Prostate gland (tissue), 2 donors: ENCODE data around the gene ELMO1. TPM values are rescaled to one million over a fixed set of nuclear protein-coding genes. Genes with fewer than 3 reads are reported as not detected.

ENCODE experiments used
- DNase-seq: peaks from one replicate; pipeline ENCODE4 v3.0.0-alpha.2; 2019; ENCODE audit warnings: low spot score
- H3K27ac ChIP-seq, 2 donors: fragments of 200-600 bp; sonication (generic); 2 replicates each; pipeline ENCODE4 v1.5.1; 2017 to 2019
- H3K27me3 ChIP-seq: fragments of 200-600 bp; sonication (generic); replicated peaks from 2 replicates; pipeline ENCODE4 v1.5.1; 2019; ENCODE audit not compliant: insufficient read depth
- H3K36me3 ChIP-seq, 2 donors: fragments of 200-600 bp; sonication (generic); 1 replicate in 1 of 2; 2 replicates in 1 of 2; pipeline versions ENCODE4 v1.5.1 to v1.8.1; 2017 to 2019
- H3K4me1 ChIP-seq: fragments of 200-600 bp; sonication (generic); replicated peaks from 2 replicates; pipeline ENCODE4 v1.5.1; 2019
- H3K4me3 ChIP-seq, 2 donors: fragments of 200-600 bp; sonication (generic); 2 replicates each; pipeline ENCODE4 v1.5.1; 2017 to 2019
- H3K9me3 ChIP-seq: fragments of 200-600 bp; sonication (generic); 2 replicates; pipeline ENCODE4 v1.5.1; 2017
- CTCF ChIP-seq, 4 experiments: fragments of 200-600 bp in 2 of 4; fragments of 450-650 bp in 2 of 4; sonication (generic) in 2 of 4; IDR thresholded peaks; 1 replicate in 3 of 4; 2 replicates in 1 of 4; pipeline ENCODE4 v1.5.1; 2016 to 2019; ENCODE audit warnings: antibody characterized with exemption in 4 of 4, mild to moderate bottlenecking in 2 of 4, moderate library complexity in 2 of 4
- POLR2A ChIP-seq: fragments of 450-650 bp; IDR thresholded peaks from one replicate; pipeline ENCODE4 v1.6.1; 2016; ENCODE audit warnings: antibody characterized with exemption, mild to moderate bottlenecking
- POLR2AphosphoS5 ChIP-seq: sonication (generic); formaldehyde crosslinking; IDR thresholded peaks from one replicate; pipeline ENCODE4 v1.6.1; 2017; ENCODE audit warnings: antibody characterized with exemption
- WGBS: methylation state at CpG from one replicate; pipeline ENCODE4 v1.1.5; 2018; 5-methylcytosine and 5-hydroxymethylcytosine counted together
- intact Hi-C: fragments of 100-400 bp; cut with DNase I; formaldehyde crosslinking; loops from one replicate; pipeline ENCODE4 v1.14.2; 2022
- total RNA-seq, 2 donors: library from RNA; depleted of rRNA; stranded (reverse); fragments of >200 nt; gene quantifications; one replicate each; pipeline ENCODE4 v1.1.0, GENCODE V29; 2016

Gene ELMO1
- total RNA-seq, 2 donors from 2014 or later = 6.7 to 19.3 TPM

DNA sequence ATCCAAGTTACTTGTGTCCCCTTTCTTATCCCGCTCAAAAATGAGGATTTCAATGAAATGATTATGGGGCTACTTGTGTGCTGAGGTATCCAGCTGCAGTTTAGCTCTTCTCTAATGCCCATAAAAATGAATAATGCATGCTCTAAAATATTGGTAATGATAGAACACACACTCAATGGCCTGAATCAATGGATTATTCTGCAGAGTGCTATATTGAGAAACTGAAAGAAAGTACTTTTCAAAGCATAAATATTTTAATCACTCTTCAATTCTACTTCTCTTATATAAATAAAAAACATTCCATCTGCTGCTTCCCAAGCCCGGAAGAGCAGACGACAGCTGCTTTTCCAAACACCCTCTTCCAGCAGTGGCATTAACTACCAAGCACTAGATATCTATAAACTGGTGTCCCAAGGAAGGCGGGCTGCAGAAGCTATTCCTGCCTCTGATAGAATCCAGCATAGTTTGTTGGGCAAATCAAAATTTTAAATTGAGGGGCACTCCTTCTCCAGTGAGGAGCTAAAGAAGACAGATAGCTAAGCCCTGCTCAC lies 439.5 kb downstream of the ELMO1 start:
- intact Hi-C loops = no loop called here
- TF ChIP-seq POLR2A = no peak
- no peak for TF ChIP-seq POLR2AphosphoS5
- Histone ChIP-seq H3K27me3 (no peaks in the 10 kb centered on the region), H3K27ac (no peak overlapping the region), H3K9me3 (no peaks in the 10 kb centered on the region), H3K4me1 (no peaks in the 10 kb centered on the region), H3K4me3 (no peak overlapping the region), H3K36me3 (no peaks in the 10 kb centered on the region)
- WGBS = 79% methylated on average over 4 of the region's 4 CpGs
- DNase-seq = no peak

- H3K9me3 ChIP-seq = no peaks in the 10 kb centered on the region
- no peak overlapping the region for H3K4me3 ChIP-seq
- no peaks in the 10 kb centered on the region for H3K4me1 ChIP-seq
- TF ChIP-seq POLR2A (no peak), POLR2AphosphoS5 (no peak), CTCF (IDR thresholded peaks at IDR 0.05) (no peak)
- no peak for DNase-seq
- intact Hi-C loops = no loop called here
- H3K27me3 ChIP-seq = no peaks in the 10 kb centered on the region
- no peak overlapping the region for H3K27ac ChIP-seq
- 64% methylated on average over 3 of the region's 3 CpGs for WGBS
- no peaks in the 10 kb centered on the region for H3K36me3 ChIP-seq
Measured at GRCh38 chr7:37007691-37008090, 441.0 kb downstream of the ELMO1 start.

GRCh38 chr7:37007268-37007667 lies 441.4 kb downstream of the ELMO1 start:
- H3K36me3 ChIP-seq = no peaks in the 10 kb centered on the region
- no peaks in the 10 kb centered on the region for H3K9me3 ChIP-seq
- WGBS = 94% methylated on average over 4 of the region's 4 CpGs
- TF ChIP-seq POLR2AphosphoS5 = no peak
- TF ChIP-seq CTCF (IDR thresholded peaks at IDR 0.05) = no peak
- TF ChIP-seq POLR2A = no peak
- no peak overlapping the region for H3K4me3 ChIP-seq
- intact Hi-C loops = no loop called here
- no peak overlapping the region for H3K27ac ChIP-seq
- no peak for DNase-seq
- no peaks in the 10 kb centered on the region for H3K4me1 ChIP-seq
- H3K27me3 ChIP-seq = no peaks in the 10 kb centered on the region

- H3K9me3 ChIP-seq = no peaks in the 10 kb centered on the region
- no peak for DNase-seq
- no peak for TF ChIP-seq POLR2AphosphoS5
- TF ChIP-seq POLR2A = no peak
- no peak for TF ChIP-seq CTCF (IDR thresholded peaks at IDR 0.05)
- no peaks in the 10 kb centered on the region for H3K36me3 ChIP-seq
- H3K27me3 ChIP-seq = no peaks in the 10 kb centered on the region
- no peak overlapping the region for H3K4me3 ChIP-seq
- no peaks in the 10 kb centered on the region for H3K4me1 ChIP-seq
- no peak overlapping the region for H3K27ac ChIP-seq
- intact Hi-C loops = no loop called here
- WGBS = 88% methylated on average over 2 of the region's 2 CpGs
Measured at GRCh38 chr7:37006764-37007163, 441.9 kb downstream of the ELMO1 start.

DNA sequence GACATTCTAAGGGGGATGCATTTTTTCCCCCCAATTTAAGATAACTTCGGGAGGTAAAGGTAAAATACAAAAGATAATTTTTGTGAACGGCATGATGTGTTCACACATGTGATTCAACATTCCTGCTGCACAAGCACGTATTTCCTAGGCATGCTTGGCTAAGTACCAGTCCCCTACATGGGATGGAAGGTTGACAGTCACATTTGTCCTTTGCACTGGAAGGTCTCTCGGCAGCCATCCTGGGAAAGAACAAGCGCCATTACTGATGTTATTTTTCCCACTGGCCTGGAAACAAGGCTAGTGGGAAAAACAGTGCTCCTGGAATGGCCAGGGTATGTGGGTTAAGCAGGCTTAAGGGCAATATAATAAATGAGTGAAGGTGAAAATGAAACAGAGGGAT lies 448.2 kb downstream of the ELMO1 start:
- no peaks in the 10 kb centered on the region for H3K4me1 ChIP-seq
- no peaks in the 10 kb centered on the region for H3K9me3 ChIP-seq
- TF ChIP-seq POLR2AphosphoS5 (no peak), POLR2A (no peak), CTCF (IDR thresholded peaks at IDR 0.05) (no peak)
- DNase-seq = no peak
- no peak overlapping the region for H3K27ac ChIP-seq
- 57% methylated on average over 5 of the region's 5 CpGs for WGBS
- H3K36me3 ChIP-seq = no peaks in the 10 kb centered on the region
- H3K4me3 ChIP-seq = no peak overlapping the region
- no peaks in the 10 kb centered on the region for H3K27me3 ChIP-seq
- intact Hi-C loops = no loop called here
